Activated naive CD4-positive, alpha-beta T cell treated with anti-CD3 and anti-CD28 coated beads, Interleukin-2, amount 50 U/mL, for 24 hours (primary cell): ENCODE data around the gene CST3.

Experiments used
- H3K27ac Mint-ChIP-seq: one replicate; pipeline ENCODE4 v1.8.0; 2021; ENCODE audit warnings: mild to moderate bottlenecking, mixed read lengths
- H3K27me3 Mint-ChIP-seq: one replicate; pipeline ENCODE4 v1.8.0; 2021; ENCODE audit warnings: mixed read lengths
- H3K36me3 Mint-ChIP-seq: one replicate; pipeline ENCODE4 v1.8.0; 2021; ENCODE audit warnings: mixed read lengths
- H3K4me1 Mint-ChIP-seq: one replicate; pipeline ENCODE4 v1.8.0; 2021; ENCODE audit warnings: mixed read lengths
- H3K4me3 Mint-ChIP-seq: one replicate; pipeline ENCODE4 v1.8.0; 2021; ENCODE audit warnings: mild to moderate bottlenecking, mixed read lengths
- H3K9me3 Mint-ChIP-seq: one replicate; pipeline ENCODE4 v1.8.0; 2021; ENCODE audit warnings: mixed read lengths

CST3 gene

GRCh38 chr20:23654000-23654399 lies 16.2 kb upstream of the CST3 start:
- H3K9me3 Mint-ChIP-seq: no peaks in the 10 kb centered on the region
- peaks cover 6% of the 10 kb centered on the region for H3K27me3 Mint-ChIP-seq
- no peaks in the 10 kb centered on the region for H3K36me3 Mint-ChIP-seq
- no peak overlapping the region for H3K4me3 Mint-ChIP-seq
- no peak overlapping the region for H3K27ac Mint-ChIP-seq
- no peaks in the 10 kb centered on the region for H3K4me1 Mint-ChIP-seq

GRCh38 chr20:23653400-23653938 lies 15.7 kb upstream of the CST3 start:
- Mint-ChIP-seq H3K36me3 (no peaks in the 10 kb centered on the region), H3K27ac (no peak overlapping the region), H3K9me3 (no peaks in the 10 kb centered on the region), H3K4me1 (no peaks in the 10 kb centered on the region), H3K27me3 (peaks cover 6% of the 10 kb centered on the region), H3K4me3 (no peak overlapping the region)

- Mint-ChIP-seq H3K27ac (no peak overlapping the region), H3K27me3 (peaks cover 6% of the 10 kb centered on the region), H3K4me3 (no peak overlapping the region), H3K9me3 (no peaks in the 10 kb centered on the region), H3K4me1 (no peaks in the 10 kb centered on the region), H3K36me3 (no peaks in the 10 kb centered on the region)
Observed at GRCh38 chr20:23652926-23653325, 15.2 kb upstream of the CST3 start.

GRCh38 chr20:23652371-23652770 lies 14.6 kb upstream of the CST3 start:
- Mint-ChIP-seq H3K4me3 (no peak overlapping the region), H3K27me3 (peaks cover 6% of the 10 kb centered on the region), H3K27ac (no peak overlapping the region), H3K4me1 (no peaks in the 10 kb centered on the region), H3K36me3 (no peaks in the 10 kb centered on the region), H3K9me3 (no peaks in the 10 kb centered on the region)

GRCh38 chr20:23651117-23651516 lies 13.4 kb upstream of the CST3 start:
- H3K4me1 Mint-ChIP-seq: no peaks in the 10 kb centered on the region
- H3K27ac Mint-ChIP-seq: no peak overlapping the region
- no peaks in the 10 kb centered on the region for H3K36me3 Mint-ChIP-seq
- H3K9me3 Mint-ChIP-seq: no peaks in the 10 kb centered on the region
- peaks cover 6% of the 10 kb centered on the region for H3K27me3 Mint-ChIP-seq
- no peak overlapping the region for H3K4me3 Mint-ChIP-seq

- H3K4me1 Mint-ChIP-seq: no peaks in the 10 kb centered on the region
- no peaks in the 10 kb centered on the region for H3K36me3 Mint-ChIP-seq
- peaks cover 5% of the 10 kb centered on the region for H3K27me3 Mint-ChIP-seq
- H3K4me3 Mint-ChIP-seq: no peak overlapping the region
- no peak overlapping the region for H3K27ac Mint-ChIP-seq
- no peaks in the 10 kb centered on the region for H3K9me3 Mint-ChIP-seq
Observed at GRCh38 chr20:23649830-23650417, 12.2 kb upstream of the CST3 start.

- Mint-ChIP-seq H3K4me3 (no peak overlapping the region), H3K9me3 (no peaks in the 10 kb centered on the region)
Observed at GRCh38 chr20:23649242-23649641, 11.5 kb upstream of the CST3 start.

GRCh38 chr20:23647346-23647745 lies 9.6 kb upstream of the CST3 start:
- Mint-ChIP-seq H3K27me3 (no peaks in the 10 kb centered on the region), H3K4me3 (no peak overlapping the region), H3K36me3 (no peaks in the 10 kb centered on the region), H3K27ac (no peak overlapping the region), H3K9me3 (no peaks in the 10 kb centered on the region), H3K4me1 (no peaks in the 10 kb centered on the region)

More at GRCh38 chr20:23649242-23649641, 11.5 kb upstream of the CST3 start:
- H3K27ac Mint-ChIP-seq: no peak overlapping the region
- H3K27me3 Mint-ChIP-seq: peaks cover under 1% of the 10 kb centered on the region
- no peaks in the 10 kb centered on the region for H3K36me3 Mint-ChIP-seq
- no peaks in the 10 kb centered on the region for H3K4me1 Mint-ChIP-seq

- H3K4me3 Mint-ChIP-seq: no peak overlapping the region
- H3K9me3 Mint-ChIP-seq: no peaks in the 10 kb centered on the region
- no peak overlapping the region for H3K27ac Mint-ChIP-seq
Observed at GRCh38 chr20:23646106-23646873, 8.5 kb upstream of the CST3 start.

GRCh38 chr20:23645575-23645974 lies 7.8 kb upstream of the CST3 start:
- Mint-ChIP-seq H3K36me3 (no peaks in the 10 kb centered on the region), H3K27ac (no peak overlapping the region), H3K4me1 (no peaks in the 10 kb centered on the region), H3K27me3 (no peaks in the 10 kb centered on the region), H3K9me3 (no peaks in the 10 kb centered on the region), H3K4me3 (no peak overlapping the region)

More at GRCh38 chr20:23646106-23646873, 8.5 kb upstream of the CST3 start:
- Mint-ChIP-seq H3K36me3 (no peaks in the 10 kb centered on the region), H3K4me1 (no peaks in the 10 kb centered on the region), H3K27me3 (no peaks in the 10 kb centered on the region)

- Mint-ChIP-seq H3K4me1 (no peaks in the 10 kb centered on the region), H3K27me3 (peaks cover 4% of the 10 kb centered on the region), H3K36me3 (no peaks in the 10 kb centered on the region), H3K9me3 (no peaks in the 10 kb centered on the region), H3K27ac (no peak overlapping the region), H3K4me3 (no peak overlapping the region)
Observed at GRCh38 chr20:23644164-23644563, 6.4 kb upstream of the CST3 start.

GRCh38 chr20:23643659-23644058 lies 5.9 kb upstream of the CST3 start:
- peaks cover 6% of the 10 kb centered on the region for H3K27me3 Mint-ChIP-seq
- no peaks in the 10 kb centered on the region for H3K9me3 Mint-ChIP-seq
- H3K4me3 Mint-ChIP-seq: no peak overlapping the region
- H3K4me1 Mint-ChIP-seq: no peaks in the 10 kb centered on the region
- no peak overlapping the region for H3K27ac Mint-ChIP-seq
- no peaks in the 10 kb centered on the region for H3K36me3 Mint-ChIP-seq

- H3K9me3 Mint-ChIP-seq: no peaks in the 10 kb centered on the region
- H3K4me1 Mint-ChIP-seq: no peaks in the 10 kb centered on the region
- H3K27me3 Mint-ChIP-seq: peaks cover 6% of the 10 kb centered on the region
- H3K4me3 Mint-ChIP-seq: no peak overlapping the region
- H3K27ac Mint-ChIP-seq: no peak overlapping the region
- no peaks in the 10 kb centered on the region for H3K36me3 Mint-ChIP-seq
Observed at GRCh38 chr20:23641936-23642751, 4.4 kb upstream of the CST3 start.

- Mint-ChIP-seq H3K4me3 (no peak overlapping the region), H3K27ac (no peak overlapping the region), H3K27me3 (peaks cover 16% of the 10 kb centered on the region), H3K36me3 (no peaks in the 10 kb centered on the region), H3K4me1 (peaks cover 5% of the 10 kb centered on the region), H3K9me3 (no peaks in the 10 kb centered on the region)
Observed at GRCh38 chr20:23640671-23641667, 3.2 kb upstream of the CST3 start.
